ENCODE results near the gene CSNK1G2.

Gene CSNK1G2

GRCh38 chr19:2021453-2022140 is 80.6 kb downstream of the CSNK1G2 start:
- FAIRE-seq: no peak
- TF ChIP-seq CTCF (IDR thresholded peaks at IDR 0.05; ENCODE audit: insufficient read depth, missing control alignments): no peak
- DNase-seq (ENCODE audit: insufficient read length, low spot score): no peak

- no peak for TF ChIP-seq CTCF (IDR thresholded peaks at IDR 0.05; ENCODE audit: insufficient read depth, missing control alignments)
- no peak for FAIRE-seq
- DNase-seq (ENCODE audit: insufficient read length, low spot score): no peak
Measured at GRCh38 chr19:2022289-2022688, 81.3 kb downstream of the CSNK1G2 start.

GRCh38 chr19:2026770-2027169 is 85.8 kb downstream of the CSNK1G2 start:
- DNase-seq (ENCODE audit: insufficient read length, low spot score): no peak
- no peak for FAIRE-seq
- TF ChIP-seq CTCF (IDR thresholded peaks at IDR 0.05; ENCODE audit: insufficient read depth, missing control alignments): no peak

- no peak for FAIRE-seq
- TF ChIP-seq CTCF (IDR thresholded peaks at IDR 0.05; ENCODE audit: insufficient read depth, missing control alignments): no peak
- no peak for DNase-seq (ENCODE audit: insufficient read length, low spot score)
Measured at GRCh38 chr19:2027361-2027760, 86.4 kb downstream of the CSNK1G2 start.
